ENCODE measurements around the gene NGEF.
"Not testable (repeated sequence)": the region's sequence is repeated elsewhere in the genome, so short reads cannot be mapped to it uniquely, and the experiment has no call there.

NGEF gene, protein sequence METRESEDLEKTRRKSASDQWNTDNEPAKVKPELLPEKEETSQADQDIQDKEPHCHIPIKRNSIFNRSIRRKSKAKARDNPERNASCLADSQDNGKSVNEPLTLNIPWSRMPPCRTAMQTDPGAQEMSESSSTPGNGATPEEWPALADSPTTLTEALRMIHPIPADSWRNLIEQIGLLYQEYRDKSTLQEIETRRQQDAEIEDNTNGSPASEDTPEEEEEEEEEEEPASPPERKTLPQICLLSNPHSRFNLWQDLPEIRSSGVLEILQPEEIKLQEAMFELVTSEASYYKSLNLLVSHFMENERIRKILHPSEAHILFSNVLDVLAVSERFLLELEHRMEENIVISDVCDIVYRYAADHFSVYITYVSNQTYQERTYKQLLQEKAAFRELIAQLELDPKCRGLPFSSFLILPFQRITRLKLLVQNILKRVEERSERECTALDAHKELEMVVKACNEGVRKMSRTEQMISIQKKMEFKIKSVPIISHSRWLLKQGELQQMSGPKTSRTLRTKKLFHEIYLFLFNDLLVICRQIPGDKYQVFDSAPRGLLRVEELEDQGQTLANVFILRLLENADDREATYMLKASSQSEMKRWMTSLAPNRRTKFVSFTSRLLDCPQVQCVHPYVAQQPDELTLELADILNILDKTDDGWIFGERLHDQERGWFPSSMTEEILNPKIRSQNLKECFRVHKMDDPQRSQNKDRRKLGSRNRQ

GRCh38 chr2:233013027-233013461 is at the start of gene NGEF:
NGEF (minus strand) TSS chr2:233013256; CDS start chr2:232974890, 38,366 bp downstream.
- no peak for DNase-seq

DNA sequence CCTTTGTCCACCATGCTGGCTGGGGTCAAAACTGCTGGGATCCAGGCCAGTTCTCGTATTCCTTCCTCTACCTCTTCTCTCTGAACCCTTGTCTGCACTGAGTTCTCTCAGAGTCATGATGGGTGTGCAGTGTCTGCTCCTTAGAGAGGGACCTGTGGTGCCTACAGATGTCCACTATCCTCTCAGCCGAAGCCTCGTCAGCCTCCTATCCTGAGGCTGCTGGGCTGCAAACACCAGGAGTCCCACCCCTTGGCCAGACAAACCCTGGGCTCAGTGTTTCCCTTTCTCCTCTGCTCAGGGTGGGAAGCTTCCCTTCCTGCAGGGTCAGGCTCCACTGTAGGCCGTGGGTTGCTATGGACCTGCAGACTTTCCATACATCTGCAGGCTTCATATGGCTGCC is 49.4 kb upstream of the NGEF start:
- no peak for DNase-seq

- DNase-seq = peak; percentile 64
Measured at GRCh38 chr2:233061591-233062450, 48.8 kb upstream of the NGEF start.

- DNase-seq = peak; percentile 57
Measured at GRCh38 chr2:233060980-233061590, 48.0 kb upstream of the NGEF start.

- DNase-seq = no peak
Measured at GRCh38 chr2:233060501-233060979, 47.5 kb upstream of the NGEF start.

- peak; percentile 71 for DNase-seq
Measured at GRCh38 chr2:233059797-233060500, 46.9 kb upstream of the NGEF start, which contains the start of gene INPP5D. INPP5D (plus strand) TSS chr2:233060342; CDS start chr2:233060479, 137 bp downstream.

GRCh38 chr2:233059547-233059796 is 46.4 kb upstream of the NGEF start:
- no peak for DNase-seq

DNA sequence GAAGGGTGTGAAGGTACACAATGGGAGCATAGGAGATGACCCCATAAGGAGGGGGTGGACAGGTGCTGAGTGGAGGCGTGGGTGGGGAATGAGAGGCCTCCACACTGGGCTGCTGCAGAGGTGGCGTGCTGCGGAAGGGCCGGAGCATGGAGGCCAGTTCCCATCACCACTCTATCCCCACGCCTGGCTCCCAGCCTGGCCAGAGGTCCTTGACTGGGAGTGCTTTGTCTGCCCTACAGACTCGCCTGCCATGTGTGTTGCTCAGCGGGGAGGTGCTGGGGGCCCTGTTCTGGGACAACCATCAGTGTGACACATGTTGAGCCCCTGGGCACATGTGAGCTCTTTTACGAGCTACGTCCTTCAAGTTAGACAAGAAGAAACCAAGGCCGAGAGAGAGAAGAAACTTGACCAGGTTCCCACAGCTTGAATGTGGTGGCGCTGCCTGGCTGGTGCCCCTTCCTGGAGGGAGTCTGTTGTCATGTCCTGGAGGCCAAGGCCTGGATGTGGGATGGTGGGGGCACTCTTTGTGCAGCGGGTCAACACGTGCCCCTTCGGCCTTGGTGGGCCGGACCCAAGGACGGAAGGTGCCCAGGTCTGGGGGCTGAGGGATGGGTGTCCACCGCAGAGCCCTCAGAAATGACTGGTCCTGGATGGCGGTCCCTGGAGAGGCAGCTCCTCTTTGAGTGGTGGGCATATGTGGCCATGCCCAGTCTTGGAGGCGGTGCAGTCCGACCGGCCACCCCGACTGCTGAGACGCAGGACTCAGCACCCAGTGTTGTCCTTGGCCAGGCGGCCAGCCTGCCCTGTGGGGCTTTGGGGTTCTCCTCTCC is 45.9 kb upstream of the NGEF start:
- DNase-seq = no peak

DNA sequence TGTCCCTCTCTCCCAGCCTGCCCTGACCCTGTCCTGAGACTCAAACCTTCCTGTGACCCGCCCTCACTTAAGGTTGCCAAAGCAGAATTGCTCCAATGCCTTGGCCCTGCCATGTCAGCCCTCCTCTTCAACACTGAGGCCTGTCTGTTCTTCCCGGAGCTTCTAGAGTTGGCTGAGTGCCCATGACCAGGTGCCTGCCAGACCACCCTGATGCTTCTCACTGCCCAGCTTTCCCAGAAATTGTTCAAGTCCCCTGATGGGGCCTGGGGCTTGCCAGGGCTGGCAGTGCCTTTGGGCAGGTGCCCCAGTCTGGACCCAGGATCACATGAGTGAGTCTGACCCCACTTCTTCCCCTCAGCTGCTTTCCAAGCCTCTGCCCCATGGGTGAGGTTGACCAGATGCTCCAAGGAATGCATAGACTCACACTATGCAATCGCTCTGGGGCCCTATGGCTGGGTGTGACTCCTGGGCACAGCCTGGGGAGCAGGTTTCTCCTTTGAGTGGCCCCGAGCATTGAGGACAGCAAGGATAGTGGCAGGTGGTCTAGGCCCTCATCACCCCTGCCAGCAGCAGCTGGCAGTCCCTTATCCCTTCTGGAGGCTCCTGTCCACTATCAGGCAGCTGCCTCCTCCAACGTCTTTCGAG is 44.0 kb upstream of the NGEF start:
- no peak for DNase-seq

GRCh38 chr2:233055362-233055761 is 42.3 kb upstream of the NGEF start:
- DNase-seq = no peak

DNA sequence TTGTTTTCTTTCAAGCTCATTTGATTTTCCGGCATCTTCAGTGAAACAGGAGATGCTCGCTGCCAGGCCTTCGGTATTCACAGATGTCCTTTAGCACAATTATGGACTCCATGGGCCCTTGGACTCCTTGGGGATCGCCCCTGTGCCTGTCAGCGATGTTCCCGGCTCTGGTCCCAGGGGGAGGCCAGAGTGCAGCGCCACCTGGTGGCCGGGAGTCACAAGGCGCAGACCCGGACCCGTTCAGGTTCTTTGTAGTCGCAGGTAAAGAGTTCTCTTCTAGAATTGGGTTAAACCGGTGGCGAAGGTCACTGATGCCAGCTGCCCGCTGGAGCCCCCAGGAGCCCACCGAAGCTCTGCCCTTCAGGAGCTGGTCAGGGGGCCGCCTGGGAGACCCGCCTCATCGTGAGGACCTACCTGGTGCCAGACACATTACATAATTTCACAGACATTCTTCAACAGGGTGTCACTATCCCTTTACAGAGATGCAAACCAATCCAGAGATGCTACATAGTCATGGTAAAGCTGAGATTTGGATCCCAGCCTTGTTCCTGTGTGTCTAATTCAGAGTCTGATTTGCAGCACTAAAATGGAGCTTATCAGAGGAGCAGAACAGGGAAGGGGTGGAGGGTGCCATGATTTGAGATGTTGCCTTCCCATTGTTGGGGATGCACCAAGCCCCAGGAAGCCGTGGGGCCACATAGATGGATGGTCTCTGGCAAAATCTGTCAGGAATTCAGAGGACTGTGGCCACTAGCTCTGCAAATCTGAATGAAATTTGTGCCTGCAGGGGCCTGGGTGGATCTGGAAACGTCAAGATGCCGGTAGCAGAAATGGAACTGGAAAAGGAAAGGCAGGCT is 41.1 kb upstream of the NGEF start:
- peak; percentile 83 for DNase-seq

DNA sequence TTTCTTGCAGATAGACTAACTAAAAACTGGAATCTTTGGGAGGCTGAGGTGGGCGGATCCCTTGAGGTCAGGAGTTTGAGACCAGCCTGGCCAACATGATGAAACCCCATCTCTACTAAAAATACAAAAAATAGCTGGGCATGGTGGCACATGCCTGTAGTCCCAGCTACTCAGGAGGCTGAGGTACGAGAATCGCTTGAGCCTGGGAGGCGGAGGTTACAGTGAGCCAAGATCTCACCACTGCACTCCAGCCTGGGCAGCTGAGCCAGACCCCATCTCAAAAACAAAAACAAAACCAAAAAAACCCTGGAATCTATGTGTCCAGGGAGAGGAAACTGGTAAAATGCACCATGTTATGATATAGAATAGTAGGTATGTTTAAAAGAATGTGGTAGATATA is 39.5 kb upstream of the NGEF start:
- DNase-seq = not testable (repeated sequence)

DNA sequence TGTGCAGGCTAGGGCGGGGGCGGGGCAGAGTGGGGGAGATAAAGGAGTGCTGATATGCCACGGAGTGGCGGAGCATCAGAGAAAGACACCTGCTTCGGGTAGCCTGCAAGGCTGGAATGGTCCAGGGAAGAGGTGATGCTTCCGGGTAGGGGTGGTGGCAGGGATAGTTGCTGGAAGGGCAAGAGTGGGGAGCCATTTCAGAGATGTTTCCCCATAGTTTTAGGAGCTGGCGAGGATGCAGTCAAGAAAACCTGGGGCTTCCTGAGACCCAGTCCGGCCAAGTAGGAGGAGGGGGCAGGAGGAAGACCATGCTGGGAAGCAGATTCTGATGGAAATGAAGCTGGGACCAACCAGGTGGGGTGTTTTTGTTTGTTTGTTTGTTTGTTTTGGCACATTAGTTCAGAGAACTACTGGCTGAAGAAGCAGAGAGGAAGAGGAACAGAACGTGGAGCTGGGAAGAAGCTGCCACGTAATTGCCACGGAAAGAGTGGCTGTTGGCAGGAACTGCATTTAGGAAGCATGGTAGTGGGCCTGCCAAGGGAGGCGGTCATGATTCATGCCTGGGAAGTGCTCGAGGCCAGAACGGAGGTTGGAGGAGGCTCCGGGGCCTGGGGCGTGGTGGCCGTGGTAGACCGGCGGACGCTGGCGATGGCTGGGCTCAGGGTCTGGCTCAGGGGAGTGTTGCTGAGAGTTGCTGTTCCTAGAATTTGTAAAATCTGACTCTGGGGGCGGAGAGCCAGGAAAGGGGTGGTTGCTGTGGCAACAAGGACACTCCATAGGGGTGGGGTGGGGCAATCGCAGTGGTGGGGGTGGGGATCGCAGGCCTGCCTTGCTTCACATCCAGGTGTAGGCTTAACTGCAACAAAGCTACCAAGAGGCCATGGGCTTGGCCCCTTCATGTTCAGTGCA is 38.4 kb upstream of the NGEF start:
- no peak for DNase-seq

GRCh38 chr2:233049194-233049761 is 36.2 kb upstream of the NGEF start:
- DNase-seq = no peak

- DNase-seq = no peak
Measured at GRCh38 chr2:233048569-233049193, 35.6 kb upstream of the NGEF start.

DNA sequence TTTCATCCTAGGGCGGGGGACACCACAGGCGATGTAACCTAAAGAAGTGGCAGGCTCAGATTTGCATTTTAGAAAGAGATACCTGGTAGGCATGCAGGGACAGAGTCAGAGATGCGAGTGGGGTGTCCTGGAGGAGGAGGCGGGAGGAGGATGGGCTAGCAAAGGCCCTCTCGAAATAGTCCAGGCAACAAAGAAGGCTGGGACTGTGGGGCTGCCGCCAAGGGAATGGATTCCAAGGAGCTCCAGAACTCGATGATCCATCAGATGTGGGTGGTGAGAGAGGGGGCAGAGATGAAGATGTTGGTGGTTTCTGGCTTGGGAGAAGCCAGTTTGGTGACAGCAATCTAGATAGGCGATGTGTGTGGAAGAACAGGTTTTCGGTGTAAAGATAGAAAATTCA is 34.6 kb upstream of the NGEF start:
- DNase-seq = no peak

DNA sequence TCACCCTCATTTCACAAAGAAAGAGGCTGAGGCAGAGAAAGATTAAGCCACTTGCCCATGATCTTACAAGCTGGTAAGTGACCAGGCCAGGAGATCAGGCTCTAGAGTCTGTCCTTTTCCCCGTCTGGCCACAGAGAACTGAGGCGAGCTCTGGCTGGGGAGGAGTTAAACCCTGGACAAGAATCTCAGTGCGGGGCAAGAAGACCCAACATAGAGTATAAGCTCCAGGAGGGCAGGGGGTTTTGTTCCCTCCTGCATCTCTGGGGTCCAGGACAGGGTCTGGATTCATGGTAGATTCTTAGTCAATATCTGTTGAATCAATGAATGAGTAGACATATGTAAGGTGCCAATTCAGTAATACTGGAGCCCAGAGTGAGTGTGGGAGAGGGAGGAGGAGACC is 34.1 kb upstream of the NGEF start:
- DNase-seq = no peak

Measured in activated CD4-positive, CD25-positive, alpha-beta regulatory T cell treated with anti-CD3 and anti-CD28 coated beads, Interleukin-2, amount 50 U/mL, for 72 hours (primary cell).